ENCODE measurements around the gene TTC1.

The TTC1 gene

DNA sequence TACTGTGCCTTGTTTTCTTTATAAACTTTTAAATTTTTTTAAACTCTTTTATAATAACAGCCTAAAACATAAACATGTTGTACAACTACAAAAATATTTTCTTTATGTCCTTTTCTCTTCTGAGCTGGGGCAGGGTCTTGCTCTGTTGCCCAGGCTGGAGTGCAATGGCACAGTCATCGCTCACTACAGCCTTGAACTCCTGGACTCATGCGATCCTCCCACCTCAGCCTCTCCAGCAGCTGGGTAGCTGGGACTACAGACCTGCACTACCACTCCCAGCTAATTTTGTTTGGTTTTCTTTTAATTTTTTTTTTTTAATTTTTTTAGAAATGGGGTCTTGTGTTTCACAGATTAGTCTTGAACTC lies 31.5 kb downstream of the TTC1 start:
- no peaks in the 10 kb centered on the region for H3K4me1 ChIP-seq (ENCODE audit: insufficient read depth, low read length, poor library complexity, severe bottlenecking)
- H3K9ac ChIP-seq (ENCODE audit: low read depth, low read length, poor library complexity, severe bottlenecking): no peak overlapping the region
- H3K4me2 ChIP-seq (ENCODE audit: low read depth, low read length, poor library complexity, severe bottlenecking): no peak overlapping the region
- peaks cover 23% of the 10 kb centered on the region; the same call in 1 of the 2 replicates for H3K36me3 ChIP-seq (ENCODE audit: insufficient read depth, low read length)
- no peaks in the 10 kb centered on the region for H4K20me1 ChIP-seq (ENCODE audit: insufficient read depth, low read length, poor library complexity, severe bottlenecking)
- no peaks in the 10 kb centered on the region for H3F3A ChIP-seq (ENCODE audit: low read depth)
- no peak overlapping the region for H2AFZ ChIP-seq (ENCODE audit: low read length)
- no peak for TF ChIP-seq EZH2phosphoT487 (IDR thresholded peaks at IDR 0.05; ENCODE audit: borderline replicate concordance)
- TF ChIP-seq, protein P1, sequence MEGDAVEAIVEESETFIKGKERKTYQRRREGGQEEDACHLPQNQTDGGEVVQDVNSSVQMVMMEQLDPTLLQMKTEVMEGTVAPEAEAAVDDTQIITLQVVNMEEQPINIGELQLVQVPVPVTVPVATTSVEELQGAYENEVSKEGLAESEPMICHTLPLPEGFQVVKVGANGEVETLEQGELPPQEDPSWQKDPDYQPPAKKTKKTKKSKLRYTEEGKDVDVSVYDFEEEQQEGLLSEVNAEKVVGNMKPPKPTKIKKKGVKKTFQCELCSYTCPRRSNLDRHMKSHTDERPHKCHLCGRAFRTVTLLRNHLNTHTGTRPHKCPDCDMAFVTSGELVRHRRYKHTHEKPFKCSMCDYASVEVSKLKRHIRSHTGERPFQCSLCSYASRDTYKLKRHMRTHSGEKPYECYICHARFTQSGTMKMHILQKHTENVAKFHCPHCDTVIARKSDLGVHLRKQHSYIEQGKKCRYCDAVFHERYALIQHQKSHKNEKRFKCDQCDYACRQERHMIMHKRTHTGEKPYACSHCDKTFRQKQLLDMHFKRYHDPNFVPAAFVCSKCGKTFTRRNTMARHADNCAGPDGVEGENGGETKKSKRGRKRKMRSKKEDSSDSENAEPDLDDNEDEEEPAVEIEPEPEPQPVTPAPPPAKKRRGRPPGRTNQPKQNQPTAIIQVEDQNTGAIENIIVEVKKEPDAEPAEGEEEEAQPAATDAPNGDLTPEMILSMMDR (conservative IDR thresholded peaks at IDR 0.05; ENCODE audit: low read length): no peak
- H3K4me3 ChIP-seq (ENCODE audit: low read length, poor library complexity, severe bottlenecking): no peak overlapping the region
- H3K79me2 ChIP-seq (ENCODE audit: insufficient read depth, low read length): no peaks in the 10 kb centered on the region
- H3K27me3 ChIP-seq (ENCODE audit: insufficient read depth, low read length, poor library complexity, severe bottlenecking): no peaks in the 10 kb centered on the region
- H3K9me2 ChIP-seq (replicated peaks; ENCODE audit: low read depth, low read length): no peaks in the 10 kb centered on the region
- H3K9me3 ChIP-seq (ENCODE audit: insufficient read depth, low read depth, low read length): no peaks in the 10 kb centered on the region

DNA sequence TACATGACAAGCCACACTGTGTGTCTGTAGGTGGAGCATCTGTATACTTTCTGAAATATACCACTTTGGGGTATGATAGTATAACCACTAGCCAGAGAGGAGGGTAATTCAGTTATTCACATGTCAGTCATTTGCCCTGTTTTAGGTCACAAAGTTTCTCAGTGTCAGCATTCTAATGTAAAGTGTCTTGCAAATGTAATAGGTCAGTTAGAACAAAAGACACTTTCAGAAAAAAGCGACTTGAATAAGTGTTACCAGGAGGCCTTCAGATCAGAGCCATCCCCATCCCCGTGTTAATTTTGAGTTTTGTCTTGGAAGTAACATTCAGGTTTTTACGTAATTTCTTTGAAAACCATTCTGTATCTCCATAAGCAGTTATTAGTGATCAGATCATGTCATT lies 33.7 kb downstream of the TTC1 start:
- Histone ChIP-seq H3K27me3 (ENCODE audit: insufficient read depth, low read length, poor library complexity, severe bottlenecking) (no peaks in the 10 kb centered on the region), H3K4me2 (ENCODE audit: low read depth, low read length, poor library complexity, severe bottlenecking) (no peak overlapping the region), H2AFZ (ENCODE audit: low read length) (no peak overlapping the region), H3F3A (ENCODE audit: low read depth) (no peaks in the 10 kb centered on the region), H4K20me1 (ENCODE audit: insufficient read depth, low read length, poor library complexity, severe bottlenecking) (no peaks in the 10 kb centered on the region), H3K9me2 (replicated peaks; ENCODE audit: low read depth, low read length) (no peaks in the 10 kb centered on the region), H3K9me3 (ENCODE audit: insufficient read depth, low read depth, low read length) (no peaks in the 10 kb centered on the region), H3K4me3 (ENCODE audit: low read length, poor library complexity, severe bottlenecking) (no peak overlapping the region), H3K4me1 (ENCODE audit: insufficient read depth, low read length, poor library complexity, severe bottlenecking) (no peaks in the 10 kb centered on the region), H3K36me3 (ENCODE audit: insufficient read depth, low read length) (peaks cover 13% of the 10 kb centered on the region; the same call in 1 of the 2 replicates), H3K79me2 (ENCODE audit: insufficient read depth, low read length) (no peaks in the 10 kb centered on the region), H3K9ac (ENCODE audit: low read depth, low read length, poor library complexity, severe bottlenecking) (no peak overlapping the region)
- TF ChIP-seq, protein P1 (conservative IDR thresholded peaks at IDR 0.05; ENCODE audit: low read length): no peak
- no peak for TF ChIP-seq EZH2phosphoT487 (IDR thresholded peaks at IDR 0.05; ENCODE audit: borderline replicate concordance)

DNA sequence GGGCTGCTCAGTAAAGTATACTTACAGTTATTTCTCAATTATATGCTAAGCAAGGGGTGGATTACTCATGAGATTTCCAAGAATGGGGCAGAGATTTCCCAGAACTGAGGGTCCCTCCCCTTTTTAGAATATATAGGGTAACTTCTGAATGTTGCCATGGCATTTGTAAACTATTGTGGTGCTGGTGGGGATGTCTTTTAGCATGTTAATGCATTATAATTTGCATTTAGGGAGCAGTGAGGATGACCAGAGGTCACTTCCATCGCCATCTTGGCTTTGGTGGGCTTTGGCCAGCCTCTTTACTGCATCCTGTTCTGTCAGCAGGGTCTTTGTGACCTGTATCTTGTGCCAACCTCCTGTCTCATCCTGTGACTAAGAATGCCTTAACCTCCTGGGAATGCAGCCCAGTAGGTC lies 35.5 kb downstream of the TTC1 start:
- Histone ChIP-seq H3K79me2 (ENCODE audit: insufficient read depth, low read length) (no peaks in the 10 kb centered on the region), H3K4me2 (ENCODE audit: low read depth, low read length, poor library complexity, severe bottlenecking) (no peak overlapping the region), H4K20me1 (ENCODE audit: insufficient read depth, low read length, poor library complexity, severe bottlenecking) (no peaks in the 10 kb centered on the region), H3K4me1 (ENCODE audit: insufficient read depth, low read length, poor library complexity, severe bottlenecking) (no peaks in the 10 kb centered on the region), H3K27me3 (ENCODE audit: insufficient read depth, low read length, poor library complexity, severe bottlenecking) (no peaks in the 10 kb centered on the region), H2AFZ (ENCODE audit: low read length) (no peak overlapping the region), H3F3A (ENCODE audit: low read depth) (no peaks in the 10 kb centered on the region), H3K9ac (ENCODE audit: low read depth, low read length, poor library complexity, severe bottlenecking) (no peak overlapping the region), H3K36me3 (ENCODE audit: insufficient read depth, low read length) (0 out of 2 replicates have a peak, but pooled peaks cover 5% of the 10 kb centered on the region), H3K9me2 (replicated peaks; ENCODE audit: low read depth, low read length) (no peaks in the 10 kb centered on the region), H3K9me3 (ENCODE audit: insufficient read depth, low read depth, low read length) (no peaks in the 10 kb centered on the region), H3K4me3 (ENCODE audit: low read length, poor library complexity, severe bottlenecking) (no peak overlapping the region)
- TF ChIP-seq EZH2phosphoT487 (IDR thresholded peaks at IDR 0.05; ENCODE audit: borderline replicate concordance): no peak
- TF ChIP-seq, protein P1 (conservative IDR thresholded peaks at IDR 0.05; ENCODE audit: low read length): no peak

Data from Loucy (cell line).